Frontal cortex (tissue), 4 donors: ENCODE data around the gene AQP6. TPM values are rescaled to one million over a fixed set of nuclear protein-coding genes. Genes with fewer than 3 reads are reported as not detected.

Source experiments
- DNase-seq, 2 donors: peaks; one replicate each; pipeline ENCODE4 v3.0.0; 2012; ENCODE audit warnings: low spot score in 2 of 2
- FAIRE-seq: peaks from 2 replicates; lab custom pipeline; 2012; peaks lifted over from hg19 to GRCh38; lab: Jason Lieb, UNC
- total RNA-seq: library from RNA; depleted of rRNA; stranded (reverse); fragments of >200 nt; gene quantifications from one replicate; pipeline ENCODE4 v1.2.3, GENCODE V29; 2014
- donor health status: control.
- donor health status: control.
- donor health status: control.

Gene AQP6
- total RNA-seq: not detected

- no peak for DNase-seq
These were observed at the start of gene AQP6 for GRCh38 chr12:49972641-49973360. Gene AQP6, plus strand, starts transcription at chr12:49972947. Its CDS starts 227 bp downstream, at chr12:49973174.

GRCh38 chr12:49923035-49923644 lies 49.6 kb upstream of the AQP6 start:
- FAIRE-seq (no peak), DNase-seq (no peak)

More at GRCh38 chr12:49972641-49973360, at the start of gene AQP6:
- no peak for FAIRE-seq

DNA sequence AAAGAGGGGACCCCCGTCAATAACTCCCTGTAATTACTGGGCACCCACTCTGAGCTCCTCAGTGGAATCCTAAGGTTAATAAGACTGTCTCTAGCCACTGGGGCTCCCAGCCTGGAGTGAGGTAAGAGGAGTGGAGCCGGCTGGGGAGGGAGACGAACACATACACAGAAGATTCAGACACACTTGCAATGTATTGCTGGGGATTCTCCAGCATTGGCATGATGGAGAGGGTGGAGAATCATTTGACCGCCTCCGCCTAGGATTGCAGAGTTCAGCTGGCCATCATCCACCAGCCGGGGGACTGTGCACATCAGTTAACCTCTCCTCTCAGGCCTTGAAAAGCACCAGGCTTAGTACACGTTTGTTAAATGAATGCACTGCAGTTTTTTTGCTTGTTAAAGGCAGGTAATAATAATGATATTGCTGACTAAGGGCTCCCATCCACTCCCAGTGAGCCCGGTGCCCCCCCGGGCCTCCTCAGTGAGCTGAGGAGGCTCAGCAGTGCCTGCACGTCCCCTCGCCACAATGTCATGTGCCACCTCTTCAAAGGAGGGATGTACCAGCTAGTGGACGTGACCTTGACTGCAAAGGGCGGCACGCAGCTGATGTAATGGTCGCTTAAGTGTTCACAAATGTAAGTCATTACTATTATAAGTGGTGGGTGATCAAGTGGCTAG lies 48.7 kb upstream of the AQP6 start:
- no peak for DNase-seq
- FAIRE-seq: no peak

- DNase-seq: no peak
- no peak for FAIRE-seq
These were observed 48.0 kb upstream of the AQP6 start for GRCh38 chr12:49924628-49925246.

- no peak for DNase-seq
- no peak for FAIRE-seq
These were observed 47.1 kb upstream of the AQP6 start for GRCh38 chr12:49925433-49926204.

DNA sequence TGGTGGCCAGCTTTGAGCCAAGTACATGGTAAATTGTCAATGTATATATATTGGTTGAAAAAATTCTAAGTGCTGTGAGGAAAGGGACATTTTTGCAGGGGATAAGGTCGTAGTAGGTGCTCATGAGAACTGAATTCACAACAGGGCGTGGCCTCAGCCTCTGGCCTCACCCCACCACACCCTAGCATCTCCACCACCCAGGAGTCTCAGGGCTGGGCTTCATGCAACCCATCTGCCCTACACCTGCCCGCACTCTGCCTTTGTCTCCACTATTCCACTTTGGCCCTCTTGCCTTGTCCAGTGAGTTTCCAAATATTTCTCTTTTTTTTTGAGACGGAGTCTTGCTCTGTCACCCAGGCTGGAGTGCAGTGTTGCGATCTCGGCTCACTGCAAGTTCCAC lies 44.3 kb upstream of the AQP6 start:
- FAIRE-seq (no peak), DNase-seq (no peak)

GRCh38 chr12:49929581-49929980 lies 43.2 kb upstream of the AQP6 start:
- DNase-seq (no peak), FAIRE-seq (no peak)

DNA sequence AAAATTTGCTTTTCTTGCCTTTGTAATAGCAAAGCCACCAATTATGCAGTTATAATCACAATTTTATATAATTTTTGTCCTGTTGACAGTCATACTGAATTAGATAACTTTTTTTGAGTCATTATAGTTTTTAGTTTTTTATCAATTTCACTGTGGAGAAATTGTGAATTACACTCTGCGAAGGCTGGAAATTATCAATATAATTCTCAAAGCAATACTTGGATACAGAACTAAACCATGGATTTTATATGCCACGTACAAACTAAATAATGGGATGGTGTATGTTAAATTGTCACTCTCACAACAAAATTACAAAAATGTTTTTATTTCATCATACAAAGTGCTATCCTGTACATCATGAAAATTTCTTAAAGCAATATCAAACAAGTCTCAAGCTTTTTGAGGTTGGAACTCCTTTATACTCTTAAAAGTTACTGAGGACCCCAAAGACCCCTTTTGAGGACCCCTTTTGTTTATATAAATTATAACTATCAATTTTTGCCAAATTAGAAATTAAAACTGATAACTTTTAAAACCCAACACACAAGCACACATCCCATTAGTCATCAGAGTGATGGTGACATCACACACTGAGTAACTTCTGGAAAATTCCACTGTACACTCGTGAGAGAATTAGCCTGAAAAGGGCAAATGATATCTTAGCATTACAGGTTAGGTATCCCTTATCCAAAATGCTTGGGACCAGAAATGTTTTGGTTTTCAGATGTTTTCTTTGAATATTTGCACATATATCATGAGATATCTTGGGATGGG lies 42.0 kb upstream of the AQP6 start:
- no peak for DNase-seq
- no peak for FAIRE-seq

GRCh38 chr12:49932023-49932422 lies 40.7 kb upstream of the AQP6 start:
- DNase-seq (no peak), FAIRE-seq (no peak)

DNA sequence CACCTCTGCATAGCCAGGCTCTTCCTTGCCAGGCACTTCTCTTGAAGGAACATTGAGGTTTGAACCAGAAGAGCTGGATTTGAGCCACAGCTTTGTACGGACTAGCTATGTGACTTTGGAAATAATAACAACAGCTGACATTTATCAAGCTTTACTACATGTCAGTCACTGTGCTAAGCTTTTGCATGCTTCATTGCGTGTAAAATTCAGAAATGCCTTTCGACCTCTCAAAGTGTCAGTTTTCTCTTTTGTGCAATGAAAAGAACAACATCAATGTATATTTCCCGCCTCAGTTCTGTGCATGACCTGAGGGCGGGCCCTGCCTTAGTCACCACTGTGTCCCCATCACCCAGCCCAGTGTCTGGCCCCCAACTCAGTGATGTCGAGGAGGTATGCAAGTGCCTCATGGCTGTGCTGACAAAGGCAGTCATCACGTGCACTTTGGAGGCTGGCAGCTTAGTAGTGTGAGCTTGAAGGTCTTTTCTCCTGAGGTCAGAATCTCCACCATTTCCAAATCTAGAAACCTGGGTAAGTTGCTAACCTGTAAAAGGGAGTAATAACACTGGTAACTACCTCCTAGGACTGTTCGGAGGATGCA lies 40.1 kb upstream of the AQP6 start:
- no peak for DNase-seq
- no peak for FAIRE-seq

DNA sequence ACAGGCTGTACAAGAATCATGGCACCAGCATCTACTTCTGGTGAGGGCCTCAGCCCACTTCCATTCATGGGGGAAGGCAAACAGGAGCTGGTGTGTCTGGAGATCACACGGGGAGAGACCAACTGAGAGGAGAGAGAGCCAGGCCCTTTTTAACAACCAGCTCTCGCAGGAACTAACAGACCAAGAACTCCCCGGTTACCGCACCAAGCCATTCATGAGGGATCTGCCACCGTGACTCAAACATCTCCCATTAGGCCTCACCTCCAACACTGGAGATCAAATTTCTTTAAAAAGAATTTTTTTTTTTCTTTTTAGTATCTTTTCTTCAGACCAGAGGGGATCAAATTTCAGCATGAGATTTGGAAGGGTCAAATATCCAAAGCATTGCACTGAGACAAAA lies 39.0 kb upstream of the AQP6 start:
- no peak for FAIRE-seq
- no peak for DNase-seq

GRCh38 chr12:49934505-49934904 lies 38.2 kb upstream of the AQP6 start:
- FAIRE-seq (no peak), DNase-seq (no peak)

GRCh38 chr12:49936925-49937324 lies 35.8 kb upstream of the AQP6 start:
- no peak for DNase-seq
- no peak for FAIRE-seq

DNA sequence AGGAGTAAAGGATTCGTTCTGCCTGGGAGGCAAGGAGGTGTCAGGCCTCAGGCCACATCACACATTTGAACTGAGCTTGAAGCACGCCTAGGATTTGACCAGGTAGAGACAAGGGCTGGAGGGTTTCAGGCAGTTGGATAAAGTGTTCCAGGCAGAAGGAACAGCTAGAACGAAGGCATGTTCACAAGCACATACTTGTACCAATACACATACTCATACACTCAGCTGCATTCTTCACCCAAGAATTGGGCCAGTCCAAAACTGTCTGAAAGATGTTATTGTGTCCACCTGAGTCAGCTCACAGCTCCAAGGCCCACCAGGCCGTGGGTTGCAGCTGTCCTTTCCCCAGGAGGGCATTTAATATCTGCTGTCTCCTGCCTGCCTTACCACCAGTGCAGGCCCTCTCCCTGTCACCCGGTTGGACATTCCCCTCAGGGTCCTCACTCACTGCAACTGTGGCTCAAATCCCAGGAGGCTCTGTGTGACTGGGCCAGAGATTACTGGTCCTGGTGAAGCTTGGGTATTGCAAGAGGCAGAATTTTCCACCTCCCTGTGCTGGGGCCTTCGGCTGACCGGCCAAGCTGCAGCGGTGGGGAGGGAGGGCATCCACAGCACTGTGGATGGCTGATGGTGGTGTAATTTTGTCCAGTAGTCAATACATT lies 35.0 kb upstream of the AQP6 start:
- DNase-seq: no peak
- FAIRE-seq: no peak

DNA sequence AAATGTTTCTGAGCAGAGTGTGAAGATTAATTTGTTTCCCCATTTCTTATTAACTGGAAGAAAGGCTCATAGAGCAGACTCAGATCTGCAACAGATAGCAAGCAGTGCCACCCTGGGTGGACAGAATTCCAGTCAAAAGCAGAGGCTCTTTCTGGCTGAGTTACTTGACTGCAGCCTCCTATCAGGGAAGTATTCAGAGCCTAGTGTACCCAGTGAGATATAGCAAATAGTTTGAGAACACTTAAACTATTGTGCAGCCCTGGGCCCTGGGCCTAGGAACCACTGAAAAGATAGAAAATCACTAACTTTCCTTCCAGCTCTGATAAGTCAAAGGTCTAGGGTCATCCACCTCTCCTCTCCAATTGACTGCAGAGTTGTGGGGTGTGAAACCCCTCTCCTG lies 33.4 kb upstream of the AQP6 start:
- FAIRE-seq: no peak

GRCh38 chr12:49939707-49940106 lies 33.0 kb upstream of the AQP6 start:
- FAIRE-seq (no peak), DNase-seq (no peak)

More for the DNA sequence above, 33.4 kb upstream of the AQP6 start:
- no peak for DNase-seq

GRCh38 chr12:49941556-49942511 lies 30.9 kb upstream of the AQP6 start:
- no peak for DNase-seq

More at GRCh38 chr12:49941556-49942511, 30.9 kb upstream of the AQP6 start:
- no peak for FAIRE-seq
